GM18502 (cell line): Measurements from ENCODE around the gene RHOB.
"Not testable (repeated sequence)": the region's sequence is repeated elsewhere in the genome, so short reads cannot be mapped to it uniquely, and the experiment has no call there.

Source experiments
- ATAC-seq: cut with Tn5 transposase; IDR thresholded peaks from one replicate; pipeline ENCODE4 v1.9.1; 2021; ENCODE audit warnings: mild to moderate bottlenecking; ENCODE audit not compliant: unreplicated experiment, poor library complexity

The RHOB gene

GRCh38 chr2:20487392-20488174 is 40.7 kb downstream of the RHOB start:
- no peak for ATAC-seq

- ATAC-seq, result no peak
These were observed 41.3 kb downstream of the RHOB start for GRCh38 chr2:20488201-20488641.

- no peak for ATAC-seq
These were observed 41.9 kb downstream of the RHOB start for GRCh38 chr2:20488782-20489181.

- ATAC-seq, result no peak
These were observed 43.7 kb downstream of the RHOB start for GRCh38 chr2:20490300-20491181.

- no peak for ATAC-seq
These were observed 45.1 kb downstream of the RHOB start for GRCh38 chr2:20491739-20492531.

GRCh38 chr2:20493095-20493494 is 46.2 kb downstream of the RHOB start:
- ATAC-seq, result not testable (repeated sequence)

GRCh38 chr2:20494241-20494640 is 47.4 kb downstream of the RHOB start:
- ATAC-seq, result no peak

GRCh38 chr2:20496076-20496872 is 49.4 kb downstream of the RHOB start:
- ATAC-seq, result no peak

GRCh38 chr2:20496942-20497341 is 50.1 kb downstream of the RHOB start:
- ATAC-seq, result no peak
